ENCODE measurements around the gene DIP2C. TPM values are rescaled to one million over a fixed set of nuclear protein-coding genes. Genes with fewer than 3 reads are reported as not detected.
"Not testable (repeated sequence)": the region's sequence is repeated elsewhere in the genome, so short reads cannot be mapped to it uniquely, and the experiment has no call there.

Gene DIP2C
- total and polyA plus RNA-seq, 2 experiments from 2014 or later, result 9.1 to 15.8 TPM

GRCh38 chr10:351770-352334, 337.6 kb downstream of the DIP2C start:
- no peaks in the 10 kb centered on the region for H3K27me3 ChIP-seq
- H3K9me3 ChIP-seq (ENCODE audit: low read depth), result no peaks in the 10 kb centered on the region
- no peak overlapping the region for H3K27ac ChIP-seq
- TF ChIP-seq CTCF (IDR thresholded peaks at IDR 0.05; ENCODE audit: low read depth, low read length), result no peak
- DNase-seq (ENCODE audit: low read depth in 1 of 2, low spot score in 1 of 2), result no peak
- no peaks in the 10 kb centered on the region for H3K4me1 ChIP-seq (ENCODE audit: low read depth)
- H3K36me3 ChIP-seq, result peaks cover 13% of the 10 kb centered on the region
- no peak overlapping the region for H3K4me3 ChIP-seq

GRCh38 chr10:350981-351501, 338.4 kb downstream of the DIP2C start:
- no peak for DNase-seq (ENCODE audit: low read depth in 1 of 2, low spot score in 1 of 2)
- Histone ChIP-seq H3K4me1 (ENCODE audit: low read depth) (no peaks in the 10 kb centered on the region), H3K27ac (no peak overlapping the region), H3K36me3 (peaks cover 13% of the 10 kb centered on the region), H3K27me3 (no peaks in the 10 kb centered on the region), H3K9me3 (ENCODE audit: low read depth) (no peaks in the 10 kb centered on the region), H3K4me3 (no peak overlapping the region)
- TF ChIP-seq CTCF (IDR thresholded peaks at IDR 0.05; ENCODE audit: low read depth, low read length), result no peak

- no peaks in the 10 kb centered on the region for H3K27me3 ChIP-seq
- H3K4me1 ChIP-seq (ENCODE audit: low read depth), result no peaks in the 10 kb centered on the region
- H3K9me3 ChIP-seq (ENCODE audit: low read depth), result no peaks in the 10 kb centered on the region
- H3K27ac ChIP-seq, result no peak overlapping the region
- H3K4me3 ChIP-seq, result no peak overlapping the region
- no peak for TF ChIP-seq CTCF (IDR thresholded peaks at IDR 0.05; ENCODE audit: low read depth, low read length)
- no peak for DNase-seq (ENCODE audit: low read depth in 1 of 2, low spot score in 1 of 2)
- peaks cover 4% of the 10 kb centered on the region for H3K36me3 ChIP-seq
Measured at GRCh38 chr10:349081-349480, 340.4 kb downstream of the DIP2C start.

GRCh38 chr10:348456-348855, 341.0 kb downstream of the DIP2C start:
- Histone ChIP-seq H3K4me1 (ENCODE audit: low read depth) (no peaks in the 10 kb centered on the region), H3K36me3 (peaks cover 4% of the 10 kb centered on the region)
- TF ChIP-seq CTCF (IDR thresholded peaks at IDR 0.05; ENCODE audit: low read depth, low read length), result no peak

GRCh38 chr10:347774-348173, 341.7 kb downstream of the DIP2C start:
- H3K27me3 ChIP-seq; H3K27ac ChIP-seq; H3K4me1 ChIP-seq (ENCODE audit: low read depth); DNase-seq (ENCODE audit: low read depth in 1 of 2, low spot score in 1 of 2); H3K9me3 ChIP-seq (ENCODE audit: low read depth); H3K36me3 ChIP-seq; H3K4me3 ChIP-seq: not testable (repeated sequence)

More at GRCh38 chr10:348456-348855, 341.0 kb downstream of the DIP2C start:
- DNase-seq (ENCODE audit: low read depth in 1 of 2, low spot score in 1 of 2), result no peak
- Histone ChIP-seq H3K27ac (no peak overlapping the region), H3K27me3 (no peaks in the 10 kb centered on the region), H3K4me3 (no peak overlapping the region), H3K9me3 (ENCODE audit: low read depth) (no peaks in the 10 kb centered on the region)

GRCh38 chr10:347190-347589, 342.3 kb downstream of the DIP2C start:
- DNase-seq (ENCODE audit: low read depth in 1 of 2, low spot score in 1 of 2); H3K27me3 ChIP-seq; H3K4me1 ChIP-seq (ENCODE audit: low read depth); H3K36me3 ChIP-seq; H3K27ac ChIP-seq; H3K9me3 ChIP-seq (ENCODE audit: low read depth); H3K4me3 ChIP-seq: not testable (repeated sequence)
